ENCODE results near the gene GPM6B.

GPM6B gene

DNA sequence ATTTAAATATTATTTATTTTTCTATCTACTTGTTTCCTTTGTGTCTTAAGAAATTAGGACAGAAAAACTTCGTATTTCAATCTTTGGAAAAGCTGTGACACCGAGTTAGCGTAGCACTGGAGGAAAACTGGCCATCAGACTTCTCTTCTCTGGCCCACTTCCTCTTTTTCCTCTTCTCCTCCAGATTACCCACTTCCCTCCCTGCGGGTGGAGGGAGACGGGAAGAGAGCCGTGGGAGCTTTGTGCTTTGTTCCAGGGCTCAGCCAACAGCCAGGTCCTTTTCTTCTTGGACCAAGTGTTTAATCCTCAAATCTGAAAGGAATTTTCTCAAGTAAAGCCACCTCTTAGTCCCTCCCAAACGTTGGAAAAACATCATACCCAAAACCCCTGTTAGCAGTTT lies 52.6 kb downstream of the GPM6B start:
- TF ChIP-seq MAX (IDR thresholded peaks at IDR 0.05) (no peak), YY1 (IDR thresholded peaks at IDR 0.05; ENCODE audit: low read depth) (no peak), ZBTB7A (IDR thresholded peaks at IDR 0.05; ENCODE audit: low read depth) (no peak), CEBPB (IDR thresholded peaks at IDR 0.05) (no peak), USF1 (IDR thresholded peaks at IDR 0.05) (no peak), EP300 (IDR thresholded peaks at IDR 0.05; ENCODE audit: borderline replicate concordance) (no peak), NFIC (IDR thresholded peaks at IDR 0.05) (no peak), EGR1 (IDR thresholded peaks at IDR 0.05) (no peak), TEAD4 (IDR thresholded peaks at IDR 0.05) (no peak), FOXM1 (IDR thresholded peaks at IDR 0.05; ENCODE audit: borderline replicate concordance, low read depth) (no peak), CREB1 (IDR thresholded peaks at IDR 0.05; ENCODE audit: low read depth) (no peak), RAD21 (IDR thresholded peaks at IDR 0.05; ENCODE audit: low read depth) (no peak), TCF12 (IDR thresholded peaks at IDR 0.05; ENCODE audit: low read depth) (no peak), TAF1 (IDR thresholded peaks at IDR 0.05; ENCODE audit: low read depth) (no peak)
- TF ChIP-seq, protein P1, sequence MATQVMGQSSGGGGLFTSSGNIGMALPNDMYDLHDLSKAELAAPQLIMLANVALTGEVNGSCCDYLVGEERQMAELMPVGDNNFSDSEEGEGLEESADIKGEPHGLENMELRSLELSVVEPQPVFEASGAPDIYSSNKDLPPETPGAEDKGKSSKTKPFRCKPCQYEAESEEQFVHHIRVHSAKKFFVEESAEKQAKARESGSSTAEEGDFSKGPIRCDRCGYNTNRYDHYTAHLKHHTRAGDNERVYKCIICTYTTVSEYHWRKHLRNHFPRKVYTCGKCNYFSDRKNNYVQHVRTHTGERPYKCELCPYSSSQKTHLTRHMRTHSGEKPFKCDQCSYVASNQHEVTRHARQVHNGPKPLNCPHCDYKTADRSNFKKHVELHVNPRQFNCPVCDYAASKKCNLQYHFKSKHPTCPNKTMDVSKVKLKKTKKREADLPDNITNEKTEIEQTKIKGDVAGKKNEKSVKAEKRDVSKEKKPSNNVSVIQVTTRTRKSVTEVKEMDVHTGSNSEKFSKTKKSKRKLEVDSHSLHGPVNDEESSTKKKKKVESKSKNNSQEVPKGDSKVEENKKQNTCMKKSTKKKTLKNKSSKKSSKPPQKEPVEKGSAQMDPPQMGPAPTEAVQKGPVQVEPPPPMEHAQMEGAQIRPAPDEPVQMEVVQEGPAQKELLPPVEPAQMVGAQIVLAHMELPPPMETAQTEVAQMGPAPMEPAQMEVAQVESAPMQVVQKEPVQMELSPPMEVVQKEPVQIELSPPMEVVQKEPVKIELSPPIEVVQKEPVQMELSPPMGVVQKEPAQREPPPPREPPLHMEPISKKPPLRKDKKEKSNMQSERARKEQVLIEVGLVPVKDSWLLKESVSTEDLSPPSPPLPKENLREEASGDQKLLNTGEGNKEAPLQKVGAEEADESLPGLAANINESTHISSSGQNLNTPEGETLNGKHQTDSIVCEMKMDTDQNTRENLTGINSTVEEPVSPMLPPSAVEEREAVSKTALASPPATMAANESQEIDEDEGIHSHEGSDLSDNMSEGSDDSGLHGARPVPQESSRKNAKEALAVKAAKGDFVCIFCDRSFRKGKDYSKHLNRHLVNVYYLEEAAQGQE (IDR thresholded peaks at IDR 0.05; ENCODE audit: low read depth), result no peak

DNA sequence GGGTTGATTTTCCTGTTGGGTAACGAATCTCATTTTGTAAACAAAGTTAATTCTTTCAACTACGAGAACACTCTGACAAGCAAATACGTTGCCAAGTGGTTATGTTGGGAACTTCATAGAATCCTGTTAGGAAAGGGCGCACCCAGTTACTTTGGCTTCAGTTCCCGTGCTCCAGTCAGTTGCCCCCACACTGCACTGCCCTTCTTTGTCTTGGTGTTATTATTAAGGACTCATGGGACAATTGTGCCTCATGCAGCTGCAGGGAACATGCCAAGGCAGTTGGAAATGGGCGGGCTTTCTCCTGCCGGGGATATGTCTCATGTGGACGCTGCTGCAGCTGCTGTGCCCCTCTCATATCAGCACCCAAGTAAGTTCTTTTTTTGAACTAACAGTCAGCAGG lies 53.4 kb downstream of the GPM6B start:
- TF ChIP-seq EGR1 (IDR thresholded peaks at IDR 0.05) (no peak), RAD21 (IDR thresholded peaks at IDR 0.05; ENCODE audit: low read depth) (no peak), ZBTB7A (IDR thresholded peaks at IDR 0.05; ENCODE audit: low read depth) (no peak), USF1 (IDR thresholded peaks at IDR 0.05) (no peak), TCF12 (IDR thresholded peaks at IDR 0.05; ENCODE audit: low read depth) (no peak), CEBPB (IDR thresholded peaks at IDR 0.05) (no peak), CREB1 (IDR thresholded peaks at IDR 0.05; ENCODE audit: low read depth) (no peak), TAF1 (IDR thresholded peaks at IDR 0.05; ENCODE audit: low read depth) (no peak), TEAD4 (IDR thresholded peaks at IDR 0.05) (no peak), FOXM1 (IDR thresholded peaks at IDR 0.05; ENCODE audit: borderline replicate concordance, low read depth) (no peak), YY1 (IDR thresholded peaks at IDR 0.05; ENCODE audit: low read depth) (no peak), NFIC (IDR thresholded peaks at IDR 0.05) (no peak), EP300 (IDR thresholded peaks at IDR 0.05; ENCODE audit: borderline replicate concordance) (no peak), MAX (IDR thresholded peaks at IDR 0.05) (no peak)
- TF ChIP-seq, protein P1 (IDR thresholded peaks at IDR 0.05; ENCODE audit: low read depth), result no peak

GRCh38 chrX:13761606-13762414 lies 55.1 kb downstream of the GPM6B start:
- TF ChIP-seq FOXM1 (IDR thresholded peaks at IDR 0.05; ENCODE audit: borderline replicate concordance, low read depth) (no peak), MAX (IDR thresholded peaks at IDR 0.05) (no peak), TEAD4 (IDR thresholded peaks at IDR 0.05) (no peak), TAF1 (IDR thresholded peaks at IDR 0.05; ENCODE audit: low read depth) (no peak), CREB1 (IDR thresholded peaks at IDR 0.05; ENCODE audit: low read depth) (no peak), CEBPB (IDR thresholded peaks at IDR 0.05) (no peak), EP300 (IDR thresholded peaks at IDR 0.05; ENCODE audit: borderline replicate concordance) (no peak)

DNA sequence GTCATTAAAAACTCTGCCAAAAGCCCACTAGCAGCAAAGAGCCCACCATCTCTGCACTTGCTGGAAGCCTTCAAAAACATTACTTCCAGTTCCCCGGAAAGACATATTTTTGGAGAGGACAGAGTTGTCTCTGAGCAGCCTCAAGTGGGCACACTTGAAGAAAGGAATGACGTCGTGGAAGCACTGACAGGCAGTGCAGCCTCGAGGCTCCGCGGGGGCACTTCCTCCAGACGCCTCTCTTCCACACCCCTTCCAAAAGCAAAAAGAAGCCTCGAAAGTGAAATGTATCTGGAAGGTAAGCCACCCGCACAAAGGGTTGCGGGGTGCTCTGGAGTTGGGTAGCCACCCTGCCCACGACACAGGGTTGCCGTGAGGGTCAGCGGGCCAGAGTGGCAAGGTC lies 56.5 kb downstream of the GPM6B start:
- no peak for TF ChIP-seq TEAD4 (IDR thresholded peaks at IDR 0.05)
- no peak for TF ChIP-seq MAX (IDR thresholded peaks at IDR 0.05)
- no peak for TF ChIP-seq TAF1 (IDR thresholded peaks at IDR 0.05; ENCODE audit: low read depth)
- TF ChIP-seq CEBPB (IDR thresholded peaks at IDR 0.05), result no peak
- TF ChIP-seq ZBTB7A (IDR thresholded peaks at IDR 0.05; ENCODE audit: low read depth), result no peak
- TF ChIP-seq, protein P1 (IDR thresholded peaks at IDR 0.05; ENCODE audit: low read depth), result no peak
- no peak for TF ChIP-seq USF1 (IDR thresholded peaks at IDR 0.05)
- TF ChIP-seq CREB1 (IDR thresholded peaks at IDR 0.05; ENCODE audit: low read depth), result no peak
- TF ChIP-seq YY1 (IDR thresholded peaks at IDR 0.05; ENCODE audit: low read depth), result no peak
- TF ChIP-seq NFIC (IDR thresholded peaks at IDR 0.05), result no peak

All from Ishikawa (cell line).